K562 (cell line): Measurements from ENCODE around the gene ZBTB32. TPM values are rescaled to one million over a fixed set of nuclear protein-coding genes. Genes with fewer than 3 reads are reported as not detected.

Experiments used
- ARID3B ChIP-seq: fragments of 250-450 bp; sonication (Bioruptor Pico); IDR thresholded peaks from 2 replicates; pipeline ENCODE4 v1.4.0; 2020; ENCODE audit warnings: borderline replicate concordance
- BCL6 ChIP-seq: fragments of 250-450 bp; sonication (Bioruptor Pico); IDR thresholded peaks from 2 replicates; pipeline ENCODE4 v1.4.0; 2020
- GATAD2B ChIP-seq: fragments of 450-650 bp; IDR thresholded peaks from 2 replicates; pipeline ENCODE4 v1.6.1; 2017; ENCODE audit warnings: mild to moderate bottlenecking, borderline replicate concordance
- MED1 ChIP-seq: sonication (generic); formaldehyde crosslinking; IDR thresholded peaks from 2 replicates; pipeline ENCODE4 v1.8.1; 2023; ENCODE audit warnings: missing genetic modification reagents, borderline replicate concordance
- NEUROD1 ChIP-seq: fragments of 150-350 bp; IDR thresholded peaks from 2 replicates; pipeline ENCODE4 v1.6.1; 2014; ENCODE audit warnings: borderline replicate concordance, low read length, low read depth; ENCODE audit not compliant: partially characterized antibody
- PHB ChIP-seq: fragments of 250-450 bp; sonication (Bioruptor Pico); IDR thresholded peaks from 2 replicates; pipeline ENCODE4 v1.5.0; 2021
- SREBF1 ChIP-seq: fragments of 150-350 bp; IDR thresholded peaks from 2 replicates; pipeline ENCODE4 v1.6.1; 2014; ENCODE audit warnings: antibody characterized with exemption, low read depth, low read length, borderline replicate concordance
- SRSF7 ChIP-seq: fragments of 200-400 bp; formaldehyde crosslinking; optimal IDR thresholded peaks from 2 replicates; pipeline ENCODE3; 2017; ENCODE audit warnings: mild to moderate bottlenecking, low read depth, low read length
- ZNF184 ChIP-seq: sonication (generic); formaldehyde crosslinking; IDR thresholded peaks from 2 replicates; pipeline ENCODE4 v1.5.0; 2020; ENCODE audit warnings: missing genetic modification reagents
- ZNF217 ChIP-seq: sonication (generic); formaldehyde crosslinking; IDR thresholded peaks from 2 replicates; pipeline ENCODE4 v1.8.0; 2022; ENCODE audit warnings: mild to moderate bottlenecking, missing genetic modification reagents
- ZNF41 ChIP-seq: fragments of 250-450 bp; sonication (Bioruptor Pico); conservative IDR thresholded peaks from 2 replicates; pipeline ENCODE4 v1.4.0; 2020; ENCODE audit warnings: mild to moderate bottlenecking
- ZNF79 ChIP-seq: fragments of 250-450 bp; sonication (Bioruptor Pico); IDR thresholded peaks from 2 replicates; pipeline ENCODE4 v1.4.0; 2020; ENCODE audit warnings: low read depth, mild to moderate bottlenecking, moderate library complexity
- ZZZ3 ChIP-seq: fragments of 450-650 bp; IDR thresholded peaks from 2 replicates; pipeline ENCODE4 v1.6.1; 2016; ENCODE audit warnings: antibody characterized with exemption, mild to moderate bottlenecking, moderate library complexity
- polyA plus RNA-seq, 8 experiments: library from polyadenylated mRNA; depleted of rRNA in 4 of 8; stranded (reverse) in 5 of 8; unstranded in 3 of 8; fragments of >200 nt; fragmentation: Nextera tagmentation in 2 of 8; fragmentation: Illumina TruSeq in 1 of 8; extraction: Ambion mirVana in 2 of 8; extraction: Trizol in 1 of 8; gene quantifications; 2 replicates each; pipeline versions ENCODE4 v1.2.1 to v1.2.3, GENCODE V29; 2011 to 2014; ENCODE audit warnings: inconsistent platforms in 1 of 8, missing spikeins in 1 of 8
- total RNA-seq, 7 experiments: library from RNA; depleted of rRNA in 6 of 7; stranded (reverse); fragments of >200 nt in 6 of 7; fragmentation: Illumina TruSeq in 2 of 7; extraction: Trizol in 2 of 7; gene quantifications; 2 replicates each; pipeline versions ENCODE4 v1.2.1 to v1.2.3, GENCODE V29; 2011 to 2021; ENCODE audit warnings: low replicate concordance in 1 of 7
- TF ChIP-seq, protein P1 (sequence below): fragments of 450-650 bp; IDR thresholded peaks from 2 replicates; pipeline ENCODE4 v1.6.1; 2016; ENCODE audit warnings: low read depth
- TF ChIP-seq, protein P2 (sequence below), 2 experiments: IDR thresholded peaks; 2 replicates each; pipeline ENCODE4 v1.6.1; 2011; ENCODE audit warnings: borderline replicate concordance in 1 of 2, control low read depth in 1 of 2, low read depth in 1 of 2, low read length in 1 of 2, mild to moderate bottlenecking in 1 of 2, mixed read lengths in 1 of 2, moderate library complexity in 1 of 2; ENCODE audit not compliant: insufficient read depth in 1 of 2, insufficient read length in 1 of 2, poor library complexity in 1 of 2, severe bottlenecking in 1 of 2; ENCODE audit errors: extremely low read depth in 1 of 2
- TF ChIP-seq, protein P3 (sequence below): fragments of 450-650 bp; formaldehyde crosslinking; IDR thresholded peaks from 2 replicates; pipeline ENCODE4 v1.4.0; 2020; ENCODE audit warnings: mild to moderate bottlenecking, moderate library complexity

ZBTB32 gene
- total and polyA plus RNA-seq, 9 of the 15 experiments (the other 6 are each of a cell fraction or from before 2014, with no cell fraction given), result 0.20 TPM; not detected in 8

DNA sequence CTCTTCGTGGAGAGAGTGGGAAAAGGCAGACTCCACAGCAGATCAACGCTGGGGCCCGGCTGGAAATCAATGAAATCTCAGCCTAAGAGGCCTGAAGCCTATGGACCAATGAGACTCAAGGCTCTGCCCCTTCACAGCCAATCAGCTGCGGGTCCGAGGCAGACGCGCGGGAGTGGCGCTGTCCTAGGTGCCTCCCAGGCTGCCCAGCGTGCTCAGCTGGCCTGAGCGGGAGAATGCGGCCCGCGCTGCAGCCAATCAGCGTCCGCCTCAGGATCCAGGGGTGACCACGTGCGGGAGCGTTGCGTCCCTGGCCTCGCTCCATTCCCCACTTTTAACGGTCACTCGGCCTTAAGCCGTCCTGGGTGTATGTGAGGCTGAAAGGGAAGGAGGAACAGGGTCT lies at the start of gene ZBTB32 (continued):
- no peak for TF ChIP-seq ARID3B (CRISPR knock-in tag)
- TF ChIP-seq NEUROD1, result no peak
- no peak for TF ChIP-seq ZNF217 (CRISPR knock-in tag)
- TF ChIP-seq, protein P1, sequence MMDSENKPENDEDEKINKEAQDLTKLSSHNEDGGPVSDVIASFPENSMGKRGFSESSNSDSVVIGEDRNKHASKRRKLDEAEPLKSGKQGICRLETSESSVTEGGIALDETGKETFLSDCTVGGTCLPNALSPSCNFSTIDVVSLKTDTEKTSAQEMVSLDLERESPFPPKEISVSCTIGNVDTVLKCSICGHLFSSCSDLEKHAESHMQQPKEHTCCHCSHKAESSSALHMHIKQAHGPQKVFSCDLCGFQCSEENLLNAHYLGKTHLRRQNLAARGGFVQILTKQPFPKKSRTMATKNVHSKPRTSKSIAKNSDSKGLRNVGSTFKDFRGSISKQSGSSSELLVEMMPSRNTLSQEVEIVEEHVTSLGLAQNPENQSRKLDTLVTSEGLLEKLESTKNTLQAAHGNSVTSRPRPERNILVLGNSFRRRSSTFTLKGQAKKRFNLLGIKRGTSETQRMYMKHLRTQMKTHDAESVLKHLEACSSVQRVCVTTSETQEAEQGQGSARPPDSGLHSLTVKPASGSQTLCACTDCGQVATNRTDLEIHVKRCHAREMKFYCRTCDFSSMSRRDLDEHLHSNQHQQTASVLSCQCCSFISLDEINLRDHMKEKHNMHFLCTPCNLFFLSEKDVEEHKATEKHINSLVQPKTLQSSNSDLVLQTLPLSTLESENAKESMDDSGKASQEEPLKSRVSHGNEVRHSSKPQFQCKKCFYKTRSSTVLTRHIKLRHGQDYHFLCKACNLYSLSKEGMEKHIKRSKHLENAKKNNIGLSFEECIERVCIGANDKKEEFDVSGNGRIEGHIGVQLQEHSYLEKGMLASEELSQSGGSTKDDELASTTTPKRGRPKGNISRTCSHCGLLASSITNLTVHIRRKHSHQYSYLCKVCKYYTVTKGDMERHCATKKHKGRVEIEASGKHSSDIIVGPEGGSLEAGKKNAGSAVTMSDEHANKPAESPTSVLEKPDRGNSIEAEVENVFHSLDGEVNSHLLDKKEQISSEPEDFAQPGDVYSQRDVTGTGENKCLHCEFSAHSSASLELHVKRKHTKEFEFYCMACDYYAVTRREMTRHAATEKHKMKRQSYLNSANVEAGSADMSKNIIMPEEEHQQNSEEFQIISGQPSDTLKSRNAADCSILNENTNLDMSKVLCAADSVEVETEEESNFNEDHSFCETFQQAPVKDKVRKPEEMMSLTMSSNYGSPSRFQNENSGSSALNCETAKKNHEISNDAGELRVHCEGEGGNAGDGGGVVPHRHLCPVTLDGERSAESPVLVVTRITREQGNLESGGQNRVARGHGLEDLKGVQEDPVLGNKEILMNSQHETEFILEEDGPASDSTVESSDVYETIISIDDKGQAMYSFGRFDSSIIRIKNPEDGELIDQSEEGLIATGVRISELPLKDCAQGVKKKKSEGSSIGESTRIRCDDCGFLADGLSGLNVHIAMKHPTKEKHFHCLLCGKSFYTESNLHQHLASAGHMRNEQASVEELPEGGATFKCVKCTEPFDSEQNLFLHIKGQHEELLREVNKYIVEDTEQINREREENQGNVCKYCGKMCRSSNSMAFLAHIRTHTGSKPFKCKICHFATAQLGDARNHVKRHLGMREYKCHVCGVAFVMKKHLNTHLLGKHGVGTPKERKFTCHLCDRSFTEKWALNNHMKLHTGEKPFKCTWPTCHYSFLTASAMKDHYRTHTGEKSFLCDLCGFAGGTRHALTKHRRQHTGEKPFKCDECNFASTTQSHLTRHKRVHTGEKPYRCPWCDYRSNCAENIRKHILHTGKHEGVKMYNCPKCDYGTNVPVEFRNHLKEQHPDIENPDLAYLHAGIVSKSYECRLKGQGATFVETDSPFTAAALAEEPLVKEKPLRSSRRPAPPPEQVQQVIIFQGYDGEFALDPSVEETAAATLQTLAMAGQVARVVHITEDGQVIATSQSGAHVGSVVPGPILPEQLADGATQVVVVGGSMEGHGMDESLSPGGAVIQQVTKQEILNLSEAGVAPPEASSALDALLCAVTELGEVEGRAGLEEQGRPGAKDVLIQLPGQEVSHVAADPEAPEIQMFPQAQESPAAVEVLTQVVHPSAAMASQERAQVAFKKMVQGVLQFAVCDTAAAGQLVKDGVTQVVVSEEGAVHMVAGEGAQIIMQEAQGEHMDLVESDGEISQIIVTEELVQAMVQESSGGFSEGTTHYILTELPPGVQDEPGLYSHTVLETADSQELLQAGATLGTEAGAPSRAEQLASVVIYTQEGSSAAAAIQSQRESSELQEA, result no peak
- TF ChIP-seq, protein P2, sequence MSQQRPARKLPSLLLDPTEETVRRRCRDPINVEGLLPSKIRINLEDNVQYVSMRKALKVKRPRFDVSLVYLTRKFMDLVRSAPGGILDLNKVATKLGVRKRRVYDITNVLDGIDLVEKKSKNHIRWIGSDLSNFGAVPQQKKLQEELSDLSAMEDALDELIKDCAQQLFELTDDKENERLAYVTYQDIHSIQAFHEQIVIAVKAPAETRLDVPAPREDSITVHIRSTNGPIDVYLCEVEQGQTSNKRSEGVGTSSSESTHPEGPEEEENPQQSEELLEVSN (IDR thresholded peaks at IDR 0.05; ENCODE audit: borderline replicate concordance in 1 of 2, extremely low read depth in 1 of 2, insufficient read depth in 1 of 2, insufficient read length in 1 of 2, low read depth in 1 of 2, low read length in 1 of 2, poor library complexity in 1 of 2, severe bottlenecking in 1 of 2), result peak; percentile 100
- TF ChIP-seq MED1, result no peak
- TF ChIP-seq BCL6, result no peak
- TF ChIP-seq, protein P3, sequence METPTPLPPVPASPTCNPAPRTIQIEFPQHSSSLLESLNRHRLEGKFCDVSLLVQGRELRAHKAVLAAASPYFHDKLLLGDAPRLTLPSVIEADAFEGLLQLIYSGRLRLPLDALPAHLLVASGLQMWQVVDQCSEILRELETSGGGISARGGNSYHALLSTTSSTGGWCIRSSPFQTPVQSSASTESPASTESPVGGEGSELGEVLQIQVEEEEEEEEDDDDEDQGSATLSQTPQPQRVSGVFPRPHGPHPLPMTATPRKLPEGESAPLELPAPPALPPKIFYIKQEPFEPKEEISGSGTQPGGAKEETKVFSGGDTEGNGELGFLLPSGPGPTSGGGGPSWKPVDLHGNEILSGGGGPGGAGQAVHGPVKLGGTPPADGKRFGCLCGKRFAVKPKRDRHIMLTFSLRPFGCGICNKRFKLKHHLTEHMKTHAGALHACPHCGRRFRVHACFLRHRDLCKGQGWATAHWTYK (CRISPR knock-in tag), result no peak
- TF ChIP-seq SRSF7, result no peak
- no peak for TF ChIP-seq SREBF1
- TF ChIP-seq PHB (CRISPR knock-in tag), result no peak
- TF ChIP-seq ZNF79 (CRISPR knock-in tag), result no peak
- TF ChIP-seq ZZZ3, result no peak
- no peak for TF ChIP-seq GATAD2B
- no peak for TF ChIP-seq ZNF184 (CRISPR knock-in tag)
- no peak for TF ChIP-seq ZNF41 (CRISPR knock-in tag)
